Forelimb muscle (tissue), 1 donor: ENCODE results near the gene EIF2A. TPM values are rescaled to one million over a fixed set of nuclear protein-coding genes. Genes with fewer than 3 reads are reported as not detected.

Experiments used
- DNase-seq: peaks from one replicate; pipeline ENCODE4 v3.0.0-alpha.2; 2013; ENCODE audit warnings: low read depth
- polyA plus RNA-seq: library from polyadenylated mRNA; unstranded; fragments of 120-200 nt; gene quantifications from one replicate; pipeline ENCODE4 v1.2.1, GENCODE V29; 2013; ENCODE audit not compliant: insufficient read length

EIF2A gene
- polyA plus RNA-seq, 1 donor, result 152 TPM

GRCh38 chr3:150543128-150543527, 3.5 kb upstream of the EIF2A start:
- DNase-seq, result no peak

GRCh38 chr3:150543531-150543930, 3.1 kb upstream of the EIF2A start:
- DNase-seq, result no peak

GRCh38 chr3:150544041-150544440, 2.5 kb upstream of the EIF2A start:
- no peak for DNase-seq

GRCh38 chr3:150544726-150545125, 1.9 kb upstream of the EIF2A start:
- DNase-seq, result no peak

GRCh38 chr3:150545419-150546225, 965 bp upstream of the EIF2A start:
- no peak for DNase-seq

GRCh38 chr3:150547045-150547741, 606 bp downstream of the EIF2A start:
- no peak for DNase-seq

- no peak for DNase-seq
These were observed 9.4 kb downstream of the EIF2A start for GRCh38 chr3:150555859-150556436.

GRCh38 chr3:150556792-150557191, 10.2 kb downstream of the EIF2A start:
- DNase-seq, result no peak

- no peak for DNase-seq
These were observed 11.1 kb downstream of the EIF2A start for GRCh38 chr3:150557725-150558124.

GRCh38 chr3:150564243-150564642, 17.7 kb downstream of the EIF2A start:
- no peak for DNase-seq

GRCh38 chr3:150567328-150567727, 20.7 kb downstream of the EIF2A start:
- no peak for DNase-seq

GRCh38 chr3:150577855-150578254, 31.3 kb downstream of the EIF2A start:
- no peak for DNase-seq

GRCh38 chr3:150581174-150581573, 34.6 kb downstream of the EIF2A start:
- DNase-seq, result no peak

- DNase-seq, result no peak
These were observed 36.0 kb downstream of the EIF2A start for GRCh38 chr3:150582620-150583019.

- DNase-seq, result no peak
These were observed 36.4 kb downstream of the EIF2A start for GRCh38 chr3:150583028-150583427.

GRCh38 chr3:150588027-150588830, 41.6 kb downstream of the EIF2A start:
- DNase-seq, result no peak

GRCh38 chr3:150589759-150590158, 43.2 kb downstream of the EIF2A start:
- no peak for DNase-seq

GRCh38 chr3:150594150-150594549, 47.6 kb downstream of the EIF2A start:
- DNase-seq, result no peak

GRCh38 chr3:150597646-150598045, 51.1 kb downstream of the EIF2A start:
- no peak for DNase-seq

- DNase-seq, result no peak
These were observed 53.2 kb downstream of the EIF2A start for GRCh38 chr3:150599611-150600297.
